ENCODE results near the gene GOLGA6D. TPM values are rescaled to one million over a fixed set of nuclear protein-coding genes. Genes with fewer than 3 reads are reported as not detected.
A peak's percentile ranks its signal among the peaks of the same experiment; 100 is the strongest.
"Not testable (repeated sequence)": the region's sequence is repeated elsewhere in the genome, so short reads cannot be mapped to it uniquely, and the experiment has no call there.

GOLGA6D gene
- total RNA-seq, 3 donors from 2014 or later (not counting 1 experiment from before 2014, with no cell fraction given): not detected

DNA sequence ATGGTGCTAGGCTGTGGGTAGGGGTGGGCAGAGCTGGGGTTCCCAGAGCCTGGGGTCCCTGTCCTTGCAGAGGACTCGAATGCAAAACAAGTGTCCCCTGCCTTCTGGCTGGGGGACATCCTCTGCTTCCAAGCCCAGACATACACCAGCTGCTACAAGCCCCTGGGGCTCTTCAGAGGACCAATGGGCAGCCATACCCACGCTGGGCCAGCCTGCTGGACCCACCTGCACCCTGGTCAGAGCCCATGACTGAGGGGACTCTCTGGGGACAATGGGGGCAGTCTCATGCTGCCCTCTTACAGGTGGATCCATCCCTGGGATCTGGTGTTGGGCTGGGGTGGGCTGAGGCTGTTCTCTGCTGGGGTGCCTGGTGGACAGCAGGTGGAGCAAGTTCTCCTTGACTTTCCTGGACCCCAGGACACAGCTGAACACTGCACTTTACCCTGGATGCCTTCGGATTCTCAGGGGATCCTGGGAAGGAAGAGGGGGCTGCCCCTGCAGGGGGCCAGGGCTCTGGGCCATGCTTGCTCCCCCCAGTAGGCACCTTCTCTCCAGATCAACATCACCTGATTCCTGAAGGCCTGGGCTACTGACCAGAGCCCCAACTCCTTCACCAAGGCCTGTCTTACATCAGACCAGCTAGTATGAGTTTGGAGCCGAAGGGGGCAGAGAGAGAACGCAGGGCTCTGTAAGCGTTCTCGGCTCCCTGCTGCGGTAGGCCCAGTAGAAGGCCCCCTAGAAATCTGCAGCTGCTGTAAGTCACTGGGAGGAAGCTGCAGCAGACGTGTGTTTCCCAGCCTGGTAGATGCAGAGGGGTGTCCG lies 46.1 kb downstream of the GOLGA6D start:
- intact Hi-C loops (cut with micrococcal nuclease): no loop called here
- ATAC-seq (no peak), DNase-seq (no peak)
- Histone ChIP-seq H3K9me3 (ENCODE audit: control insufficient read depth, insufficient read depth, low read length) (no peaks in the 10 kb centered on the region), H3K36me3 (ENCODE audit: control insufficient read depth, insufficient read depth, low read length) (no peaks in the 10 kb centered on the region), H3K27ac (ENCODE audit: low read length) (no peak overlapping the region), H3K4me3 (ENCODE audit: low read length) (no peak overlapping the region), H3K4me1 (ENCODE audit: control insufficient read depth, insufficient read depth, low read length) (peaks cover 6% of the 10 kb centered on the region), H3K27me3 (ENCODE audit: control insufficient read depth, insufficient read depth, low read length) (no peaks in the 10 kb centered on the region)
- H3K4me1 Mint-ChIP-seq: peaks cover 5 to 8% of the 10 kb centered on the region in 2 donors
- TF ChIP-seq CTCF (IDR thresholded peaks at IDR 0.05): no peak
- H3K27me3 Mint-ChIP-seq (ENCODE audit: low read depth in 2 of 2): peaks cover 0 to 3% of the 10 kb centered on the region in 2 donors
- no peak overlapping the region for H3K4me3 Mint-ChIP-seq
- no peaks in the 10 kb centered on the region for H3K36me3 Mint-ChIP-seq
- 81% methylated on average over 10 of the region's 10 CpGs for WGBS (ENCODE audit: insufficient coverage)
- no peaks in the 10 kb centered on the region for H3K9me3 Mint-ChIP-seq
- H3K27ac Mint-ChIP-seq: no peak overlapping the region

DNA sequence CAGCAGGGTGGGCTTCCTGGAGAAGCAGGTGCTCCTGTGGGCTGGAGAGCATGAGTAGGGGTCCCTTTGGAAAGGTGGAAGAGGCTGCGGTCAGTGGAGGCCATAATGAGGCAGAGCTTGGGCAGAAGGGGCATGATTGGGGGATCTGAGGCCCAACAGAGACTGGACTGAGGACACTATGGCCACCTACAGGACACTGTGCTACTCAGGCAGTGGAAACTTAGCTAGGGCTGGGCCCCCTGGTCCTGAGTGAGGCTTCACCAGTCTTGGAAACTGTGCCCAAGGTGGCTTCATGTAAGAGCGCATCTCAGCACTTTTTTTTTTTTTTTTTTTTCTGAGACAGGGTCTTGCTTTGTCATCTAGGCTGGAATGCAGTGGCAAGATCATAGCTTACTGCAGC lies 46.9 kb downstream of the GOLGA6D start:
- H3K27ac ChIP-seq (ENCODE audit: low read length): no peak overlapping the region
- H3K4me1 ChIP-seq (ENCODE audit: control insufficient read depth, insufficient read depth, low read length): peaks cover 13% of the 10 kb centered on the region
- TF ChIP-seq CTCF (IDR thresholded peaks at IDR 0.05): no peak
- H3K9me3 ChIP-seq (ENCODE audit: control insufficient read depth, insufficient read depth, low read length): no peaks in the 10 kb centered on the region
- DNase-seq: no peak
- 96% methylated on average over 2 of the region's 2 CpGs for WGBS (ENCODE audit: insufficient coverage)
- Mint-ChIP-seq H3K4me3 (no peak overlapping the region), H3K27ac (no peak overlapping the region), H3K36me3 (no peaks in the 10 kb centered on the region), H3K27me3 (ENCODE audit: low read depth in 2 of 2) (peaks cover 0 to 3% of the 10 kb centered on the region in 2 donors), H3K4me1 (peaks cover 5 to 17% of the 10 kb centered on the region in 2 donors), H3K9me3 (no peaks in the 10 kb centered on the region)
- no peaks in the 10 kb centered on the region for H3K36me3 ChIP-seq (ENCODE audit: control insufficient read depth, insufficient read depth, low read length)
- no peaks in the 10 kb centered on the region for H3K27me3 ChIP-seq (ENCODE audit: control insufficient read depth, insufficient read depth, low read length)
- intact Hi-C loops (cut with micrococcal nuclease): no loop called here
- no peak for ATAC-seq
- no peak overlapping the region for H3K4me3 ChIP-seq (ENCODE audit: low read length)

DNA sequence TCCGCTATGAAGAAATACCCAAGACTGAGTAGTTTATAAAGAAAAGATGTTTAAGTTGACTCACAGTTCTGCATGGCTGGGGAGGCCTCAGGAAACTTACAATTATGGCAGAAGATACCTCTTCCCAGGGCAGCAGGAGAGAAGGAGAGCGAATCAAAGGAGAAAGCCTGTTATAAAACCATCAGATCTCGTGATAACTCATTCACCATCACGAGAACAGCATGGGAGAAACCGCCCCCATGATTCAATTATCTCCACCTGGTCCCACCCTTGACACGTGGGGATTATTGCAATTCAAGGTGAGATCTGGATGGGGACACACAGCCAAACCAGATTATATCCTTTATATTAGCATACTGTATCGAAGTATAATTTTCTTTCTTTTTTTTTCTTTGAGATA lies 49.5 kb downstream of the GOLGA6D start:
- H3K36me3 ChIP-seq (ENCODE audit: control insufficient read depth, insufficient read depth, low read length); ATAC-seq; intact Hi-C loops (cut with micrococcal nuclease); DNase-seq; H3K27me3 ChIP-seq (ENCODE audit: control insufficient read depth, insufficient read depth, low read length); H3K36me3 Mint-ChIP-seq; H3K4me3 ChIP-seq (ENCODE audit: low read length); H3K9me3 Mint-ChIP-seq; H3K27me3 Mint-ChIP-seq (ENCODE audit: low read depth in 2 of 2); H3K27ac ChIP-seq (ENCODE audit: low read length); H3K9me3 ChIP-seq (ENCODE audit: control insufficient read depth, insufficient read depth, low read length): not testable (repeated sequence)
- 82% methylated on average over 7 of the region's 7 CpGs for WGBS (ENCODE audit: insufficient coverage)
- H3K4me1 Mint-ChIP-seq: peaks cover 25 to 40% of the 10 kb centered on the region in 2 donors
- H3K4me3 Mint-ChIP-seq: peak overlapping the region; percentile 7
- peak overlapping the region; percentile 19 to 50 for H3K27ac Mint-ChIP-seq
- H3K4me1 ChIP-seq (ENCODE audit: control insufficient read depth, insufficient read depth, low read length): peaks cover 28% of the 10 kb centered on the region

GRCh38 chr15:75333654-75334419 lies 51.2 kb downstream of the GOLGA6D start:
- ATAC-seq (peak; percentile 84 to 90 (median 88)), DNase-seq (peak; percentile 27 to 47)
- H3K27me3 Mint-ChIP-seq (ENCODE audit: low read depth in 2 of 2); H3K27ac ChIP-seq (ENCODE audit: low read length); H3K9me3 Mint-ChIP-seq; H3K36me3 ChIP-seq (ENCODE audit: control insufficient read depth, insufficient read depth, low read length); H3K9me3 ChIP-seq (ENCODE audit: control insufficient read depth, insufficient read depth, low read length); H3K36me3 Mint-ChIP-seq; H3K4me3 ChIP-seq (ENCODE audit: low read length); H3K27me3 ChIP-seq (ENCODE audit: control insufficient read depth, insufficient read depth, low read length): not testable (repeated sequence)
- Mint-ChIP-seq H3K27ac (peak overlapping the region; percentile 44 to 69), H3K4me1 (peaks cover 25 to 46% of the 10 kb centered on the region in 2 donors), H3K4me3 (peak overlapping the region; percentile 50)
- H3K4me1 ChIP-seq (ENCODE audit: control insufficient read depth, insufficient read depth, low read length): peaks cover 29% of the 10 kb centered on the region
- intact Hi-C loops (cut with micrococcal nuclease): loop anchor here (2.0 kb wide), 1 partner anchor 35 kb away; the partner anchor contains the start of gene MAN2C1
- WGBS (ENCODE audit: insufficient coverage): 62% methylated on average over 14 of the region's 15 CpGs

Data from natural killer cell (primary cell).